PC-9 (cell line): ENCODE measurements around the gene OSBPL2.

Experiments
- EZH2 ChIP-seq: fragments of 200-600 bp; sonication (generic); IDR thresholded peaks from 2 replicates; pipeline ENCODE4 v1.8.0; 2017; ENCODE audit warnings: antibody characterized with exemption, low read depth
- TF ChIP-seq, protein P1 (sequence below): fragments of 200-600 bp; sonication (generic); conservative IDR thresholded peaks from 2 replicates; pipeline ENCODE4 v1.6.1; 2017; ENCODE audit warnings: mixed run types, antibody characterized with exemption, mild to moderate bottlenecking, moderate library complexity

DNA sequence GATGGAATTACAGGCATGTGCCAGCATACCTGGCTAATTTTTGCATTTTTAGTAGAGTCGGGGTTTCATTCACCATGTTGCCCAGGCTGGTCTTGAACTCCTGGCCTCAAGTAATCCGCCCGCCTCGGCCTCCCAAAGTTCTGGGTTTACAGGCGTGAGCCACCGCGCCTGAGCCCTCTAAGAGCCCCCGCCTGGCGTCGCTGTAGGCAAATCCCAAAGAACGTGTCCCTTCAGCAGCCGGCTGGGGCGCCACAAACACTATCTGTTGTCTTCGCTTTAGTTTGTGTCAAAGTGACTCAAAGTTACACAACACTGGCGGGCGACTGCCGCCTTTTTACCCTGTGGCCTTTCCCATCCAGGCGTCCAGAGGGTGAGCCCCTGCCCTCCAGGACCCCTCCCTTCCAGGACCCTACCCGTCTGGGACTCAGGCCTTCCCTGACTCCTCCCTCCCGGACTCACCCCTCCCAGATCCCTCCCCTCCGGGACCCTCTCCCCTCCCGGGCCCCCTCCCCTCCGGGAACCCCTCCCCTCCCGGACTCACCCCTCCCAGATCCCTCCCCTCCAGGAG is 63.5 kb downstream of the OSBPL2 start:
- TF ChIP-seq EZH2: no peak
- TF ChIP-seq, protein P1, sequence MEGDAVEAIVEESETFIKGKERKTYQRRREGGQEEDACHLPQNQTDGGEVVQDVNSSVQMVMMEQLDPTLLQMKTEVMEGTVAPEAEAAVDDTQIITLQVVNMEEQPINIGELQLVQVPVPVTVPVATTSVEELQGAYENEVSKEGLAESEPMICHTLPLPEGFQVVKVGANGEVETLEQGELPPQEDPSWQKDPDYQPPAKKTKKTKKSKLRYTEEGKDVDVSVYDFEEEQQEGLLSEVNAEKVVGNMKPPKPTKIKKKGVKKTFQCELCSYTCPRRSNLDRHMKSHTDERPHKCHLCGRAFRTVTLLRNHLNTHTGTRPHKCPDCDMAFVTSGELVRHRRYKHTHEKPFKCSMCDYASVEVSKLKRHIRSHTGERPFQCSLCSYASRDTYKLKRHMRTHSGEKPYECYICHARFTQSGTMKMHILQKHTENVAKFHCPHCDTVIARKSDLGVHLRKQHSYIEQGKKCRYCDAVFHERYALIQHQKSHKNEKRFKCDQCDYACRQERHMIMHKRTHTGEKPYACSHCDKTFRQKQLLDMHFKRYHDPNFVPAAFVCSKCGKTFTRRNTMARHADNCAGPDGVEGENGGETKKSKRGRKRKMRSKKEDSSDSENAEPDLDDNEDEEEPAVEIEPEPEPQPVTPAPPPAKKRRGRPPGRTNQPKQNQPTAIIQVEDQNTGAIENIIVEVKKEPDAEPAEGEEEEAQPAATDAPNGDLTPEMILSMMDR: peak; percentile 74
